GM21717 (cell line): ENCODE measurements around the gene TRAF2.
A peak's percentile ranks its signal among the peaks of the same experiment; 100 is the strongest.

ENCODE experiments used
- ATAC-seq: cut with Tn5 transposase; IDR thresholded peaks from one replicate; pipeline ENCODE4 v1.9.1; 2021; ENCODE audit warnings: mild to moderate bottlenecking, moderate library complexity; ENCODE audit not compliant: unreplicated experiment

TRAF2 gene

GRCh38 chr9:136946228-136947027, 60.1 kb downstream of the TRAF2 start:
- ATAC-seq: no peak

DNA sequence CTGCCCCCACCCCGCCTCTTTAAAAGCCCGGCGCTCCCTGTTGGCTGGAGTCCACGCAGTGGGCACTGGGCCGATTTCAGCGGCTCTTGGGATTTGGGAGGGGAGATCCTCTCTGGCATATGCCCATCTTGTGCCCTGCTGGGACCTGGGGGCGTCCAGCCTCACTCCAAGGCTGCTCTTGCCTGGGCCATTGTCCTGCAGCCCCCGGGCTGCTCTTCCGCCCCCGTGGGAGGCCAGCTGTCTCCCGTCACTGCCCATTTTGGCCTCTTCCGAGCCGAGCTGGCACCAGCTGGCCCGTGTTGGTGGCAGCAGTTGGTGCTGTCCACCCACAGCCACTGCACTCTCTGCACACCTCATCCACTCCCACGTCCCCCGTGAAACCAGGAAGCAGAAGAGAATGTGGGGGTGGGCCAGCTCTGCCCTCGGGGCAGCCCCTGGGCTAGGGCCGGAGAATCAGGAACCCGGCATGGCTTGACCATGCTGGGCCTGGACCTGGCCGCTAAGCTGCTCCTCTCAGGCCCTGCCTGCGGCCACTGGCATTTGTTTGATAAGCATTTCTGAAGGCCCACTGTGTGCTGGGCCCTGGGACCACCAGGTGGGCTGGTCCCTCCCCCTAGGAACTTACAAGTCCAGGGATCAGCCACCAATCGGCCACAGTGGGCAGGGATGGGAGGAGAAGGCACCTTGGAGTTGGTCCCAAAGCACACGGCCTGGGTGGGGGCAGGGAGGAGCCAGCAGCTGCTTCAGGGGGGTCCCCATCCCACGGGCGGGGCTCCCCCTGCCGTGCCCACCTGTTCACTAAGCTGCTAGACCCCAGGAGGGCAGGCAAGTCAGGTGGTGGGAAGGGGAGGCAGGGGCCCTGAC, 60.9 kb downstream of the TRAF2 start:
- no peak for ATAC-seq

- ATAC-seq: no peak
Measured at GRCh38 chr9:136947955-136948510, 61.7 kb downstream of the TRAF2 start.

DNA sequence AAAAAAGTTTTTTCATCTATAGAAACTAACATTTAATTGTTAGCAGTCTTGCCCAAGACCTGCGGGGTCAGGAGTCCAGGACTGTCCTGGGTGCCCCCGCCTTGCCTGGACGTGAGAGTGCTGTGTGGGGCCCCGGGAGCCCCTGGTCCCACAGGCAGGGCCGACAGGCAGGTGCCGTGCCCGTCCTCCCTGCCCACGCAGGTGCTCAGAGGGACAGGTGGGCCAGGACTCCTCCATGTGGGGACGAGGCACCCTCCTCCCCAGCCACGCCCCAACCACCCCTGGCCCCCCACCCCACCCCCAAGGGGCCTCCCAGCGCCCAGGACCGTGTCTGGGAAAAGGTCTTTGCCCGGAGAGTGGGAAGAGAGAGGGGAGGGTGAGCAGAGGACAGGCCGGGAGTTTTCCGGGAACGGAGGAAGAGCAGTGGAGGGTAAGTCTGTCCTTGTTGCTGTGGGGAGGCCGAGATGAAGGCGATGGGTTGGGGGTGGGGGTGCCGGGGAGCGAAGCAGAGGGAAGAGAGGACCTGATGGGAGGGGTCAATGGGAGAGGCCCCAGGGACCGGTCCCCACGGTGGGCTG, 63.0 kb downstream of the TRAF2 start:
- no peak for ATAC-seq

DNA sequence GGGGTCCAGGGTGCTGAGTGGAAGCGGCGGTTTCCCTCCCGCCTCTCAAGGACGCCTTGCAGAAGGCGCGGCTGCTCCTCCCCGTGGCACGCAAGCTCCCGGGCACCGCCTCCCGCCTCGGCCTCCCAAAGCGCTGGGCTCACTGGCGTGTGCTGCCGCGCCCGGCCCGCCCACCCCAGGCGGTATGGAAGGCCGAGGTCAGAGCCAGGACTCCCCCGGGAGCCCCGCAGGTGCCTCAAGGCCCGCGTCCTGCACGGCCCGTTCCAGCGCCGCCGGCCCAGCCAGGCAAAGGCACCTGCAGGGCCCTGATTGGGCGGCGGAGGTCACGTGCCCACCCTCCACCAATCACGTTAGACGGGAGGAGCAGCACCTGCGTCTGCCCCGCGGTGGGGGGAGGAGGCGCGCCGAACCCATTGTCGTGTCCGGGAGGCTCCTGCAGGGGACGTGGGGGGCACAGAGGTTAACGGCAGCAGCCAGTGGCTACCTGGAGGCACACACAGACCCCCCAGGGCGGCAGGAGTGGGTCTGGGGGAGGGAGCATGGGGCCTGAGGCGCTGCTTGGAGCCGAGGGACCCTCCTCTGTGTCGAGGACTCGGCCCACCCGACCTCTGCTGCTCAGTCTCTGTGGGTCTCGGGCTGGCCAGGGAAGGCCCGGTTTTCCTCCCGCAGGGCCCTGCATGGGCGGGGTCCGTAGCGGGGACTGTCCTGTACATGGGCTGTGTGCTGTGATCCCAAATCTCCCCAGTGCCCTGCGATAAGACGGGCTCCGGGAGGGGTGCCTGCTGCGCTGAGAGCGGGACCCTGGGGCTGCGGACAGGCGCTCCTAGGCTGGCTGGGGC, 63.7 kb downstream of the TRAF2 start:
- peak; percentile 62 for ATAC-seq

DNA sequence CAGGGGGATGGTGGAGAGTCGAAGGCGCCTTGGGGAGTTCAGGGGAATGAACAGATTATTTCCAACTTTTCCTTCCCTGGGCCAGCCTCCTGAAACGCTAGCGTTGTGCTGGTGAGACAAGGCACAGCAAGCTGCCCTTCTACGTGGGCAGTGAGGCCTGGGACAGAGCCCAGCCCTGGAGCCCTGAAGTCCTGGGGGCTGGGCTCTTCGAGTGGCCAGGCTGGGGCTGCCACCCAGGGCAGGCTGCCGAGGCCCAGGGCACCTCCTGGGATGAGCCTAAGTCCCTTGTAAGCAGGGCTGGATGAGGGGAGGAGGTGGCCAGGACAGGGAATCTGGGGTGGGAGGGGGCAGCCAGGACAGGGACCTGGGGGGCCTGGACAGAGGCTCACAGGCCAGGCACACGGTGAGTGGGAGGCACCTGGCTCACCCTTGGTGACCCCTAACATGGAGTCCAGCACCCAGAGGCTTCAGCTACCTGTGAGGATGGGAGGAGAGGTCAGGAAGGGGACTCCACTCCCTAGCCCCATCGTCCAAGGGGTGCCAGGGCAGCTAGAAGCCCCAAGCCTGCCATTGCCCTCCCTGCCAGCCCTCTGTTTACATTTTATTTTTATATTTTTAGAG, 64.5 kb downstream of the TRAF2 start:
- no peak for ATAC-seq

- no peak for ATAC-seq
Measured at GRCh38 chr9:136951541-136952320, 65.4 kb downstream of the TRAF2 start, which contains the start of gene LCN12. Gene LCN12 (plus strand): TSS chr9:136952273. CDS start chr9:136952328, 55 bp downstream.

DNA sequence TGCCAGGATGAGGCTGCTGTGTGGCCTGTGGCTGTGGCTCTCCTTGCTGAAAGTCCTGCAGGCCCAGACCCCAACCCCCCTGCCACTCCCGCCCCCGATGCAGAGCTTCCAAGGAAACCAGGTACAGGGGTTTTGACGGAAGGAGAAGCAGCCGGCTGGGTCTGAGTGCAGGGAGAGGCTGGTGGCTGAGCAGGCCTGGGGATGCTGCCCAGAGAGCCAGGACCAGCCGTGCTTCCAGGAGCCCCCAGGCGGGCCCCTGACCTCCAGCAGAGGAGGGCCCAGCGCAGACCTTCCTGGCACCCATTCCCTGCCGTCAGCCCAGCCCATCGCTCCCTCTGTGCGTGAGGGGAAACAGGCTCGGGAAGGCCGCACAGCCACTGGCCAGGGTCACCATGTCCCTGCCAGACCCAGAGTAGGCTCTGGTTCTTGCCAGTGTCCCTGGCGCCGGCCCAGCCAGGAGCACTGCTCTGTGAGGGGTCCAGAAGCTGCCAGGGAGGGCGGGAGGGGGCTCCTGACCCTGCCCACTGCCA, 66.1 kb downstream of the TRAF2 start:
- no peak for ATAC-seq

DNA sequence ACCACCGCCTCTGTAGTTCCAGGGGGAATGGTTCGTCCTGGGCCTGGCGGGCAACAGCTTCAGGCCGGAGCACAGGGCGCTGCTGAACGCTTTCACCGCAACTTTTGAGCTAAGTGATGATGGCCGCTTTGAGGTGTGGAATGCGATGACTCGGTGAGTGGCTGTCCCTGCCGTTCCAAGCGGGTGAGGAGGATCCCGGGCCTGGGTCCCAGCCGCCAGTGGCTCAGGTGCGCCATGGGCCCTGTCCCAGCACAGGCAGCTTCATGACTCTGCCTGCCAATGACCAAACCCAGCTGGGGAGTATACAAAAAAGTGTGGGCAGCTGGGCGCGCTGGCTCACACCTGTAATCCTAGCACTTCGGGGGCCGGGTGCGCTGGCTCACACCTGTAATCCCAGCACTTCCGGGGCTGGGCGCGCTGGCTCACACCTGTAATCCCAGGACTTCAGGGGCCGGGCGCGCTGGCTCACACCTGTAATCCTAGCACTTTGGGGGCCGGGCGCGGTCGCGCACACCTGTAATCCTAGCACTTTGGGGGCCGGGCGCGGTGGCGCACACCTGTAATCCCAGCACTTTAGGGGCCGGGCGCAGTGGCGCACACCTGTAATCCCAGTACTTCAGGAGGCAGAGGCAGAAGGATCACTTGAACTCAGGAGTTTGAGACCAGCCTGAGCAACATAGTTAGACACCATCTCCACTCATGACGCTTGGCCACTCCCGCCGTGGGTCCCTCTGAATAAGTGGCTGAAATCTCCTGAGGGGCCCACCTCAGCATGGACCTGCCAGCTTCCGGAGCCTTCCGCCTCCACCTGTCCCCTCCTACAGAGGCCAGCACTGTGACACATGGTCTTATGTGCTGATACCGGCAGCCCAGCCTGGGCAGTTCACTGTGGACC, 66.8 kb downstream of the TRAF2 start:
- no peak for ATAC-seq

DNA sequence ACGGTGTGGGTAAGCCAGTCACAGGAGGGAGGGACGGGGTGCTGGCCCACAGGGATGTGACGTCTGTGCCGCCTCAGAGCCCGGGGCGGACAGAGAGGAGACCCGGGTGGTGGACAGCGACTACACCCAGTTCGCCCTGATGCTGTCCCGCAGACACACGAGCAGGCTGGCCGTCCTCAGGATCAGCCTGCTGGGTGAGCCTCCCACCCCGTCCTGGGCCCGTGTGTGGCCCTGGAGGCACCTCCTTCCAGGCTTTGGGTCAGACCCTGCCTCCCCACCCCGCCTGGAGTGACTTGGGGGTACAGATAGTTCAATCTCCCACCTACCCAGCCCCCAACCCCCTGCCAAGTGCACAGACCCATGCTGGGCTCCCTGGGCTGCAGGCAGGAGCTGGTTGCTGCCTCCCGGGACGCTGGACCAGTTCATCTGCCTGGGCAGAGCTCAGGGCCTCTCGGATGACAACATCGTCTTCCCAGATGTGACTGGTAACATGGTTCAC, 67.5 kb downstream of the TRAF2 start:
- no peak for ATAC-seq

- ATAC-seq: no peak
Measured at GRCh38 chr9:136954270-136955083, 68.2 kb downstream of the TRAF2 start.

DNA sequence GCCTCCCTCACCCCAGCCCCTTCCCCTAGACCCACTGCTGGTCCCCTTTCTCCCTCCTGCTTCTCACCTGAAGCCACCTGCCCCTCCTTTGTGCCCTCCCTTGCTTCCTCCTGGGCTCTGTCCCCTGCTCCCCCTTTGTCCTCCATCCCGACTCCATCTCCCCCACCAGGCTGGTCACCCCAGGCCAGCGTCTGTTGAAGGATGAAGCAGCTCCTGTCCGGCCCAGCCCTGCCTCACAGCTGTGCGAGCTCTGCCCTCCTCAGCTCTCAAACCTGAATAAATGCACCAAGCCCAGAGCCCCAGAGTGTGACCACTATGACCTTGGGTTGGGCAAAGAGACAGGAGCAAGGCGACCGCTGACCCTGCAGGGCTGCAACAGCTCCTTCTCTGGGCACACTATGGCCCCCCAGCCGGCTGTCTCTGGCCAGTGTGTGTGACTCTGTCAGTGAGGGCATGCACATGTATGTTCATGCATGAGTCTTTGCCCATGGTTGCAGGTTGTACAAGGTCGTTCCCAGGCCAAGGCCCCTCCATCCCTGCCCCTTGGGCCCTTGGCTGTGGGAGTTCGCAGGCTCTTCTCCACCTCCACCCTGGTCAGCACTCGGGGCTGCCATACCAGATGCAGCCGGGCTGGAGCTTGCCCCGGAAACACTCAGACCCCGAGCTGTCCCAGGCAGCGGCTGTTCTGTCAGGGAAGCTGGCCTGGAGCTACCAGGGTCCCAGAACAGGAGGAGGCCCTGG, 69.1 kb downstream of the TRAF2 start:
- ATAC-seq: no peak

DNA sequence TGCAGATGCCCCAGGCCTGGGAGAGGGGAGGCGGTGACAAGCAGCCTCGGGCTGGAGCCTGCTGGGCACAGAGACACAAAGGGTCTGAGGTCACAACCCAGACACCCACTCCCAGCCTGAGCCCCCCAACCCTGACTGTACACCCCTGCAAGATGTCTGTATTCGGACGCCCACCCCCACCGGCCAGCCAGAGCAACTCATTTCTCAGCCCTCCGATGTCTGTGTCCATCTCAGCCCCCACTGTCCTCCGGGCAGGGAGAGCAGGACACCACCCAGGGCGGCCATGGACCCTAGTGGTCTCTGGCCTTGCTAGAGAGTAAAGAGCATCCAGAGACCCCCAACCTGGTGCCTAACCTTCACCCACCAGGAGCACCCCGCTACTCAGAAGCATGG, 69.6 kb downstream of the TRAF2 start:
- no peak for ATAC-seq

- ATAC-seq: no peak
Measured at GRCh38 chr9:136956604-136957003, 70.3 kb downstream of the TRAF2 start.

- ATAC-seq: no peak
Measured at GRCh38 chr9:136957461-136957860, 71.1 kb downstream of the TRAF2 start.

DNA sequence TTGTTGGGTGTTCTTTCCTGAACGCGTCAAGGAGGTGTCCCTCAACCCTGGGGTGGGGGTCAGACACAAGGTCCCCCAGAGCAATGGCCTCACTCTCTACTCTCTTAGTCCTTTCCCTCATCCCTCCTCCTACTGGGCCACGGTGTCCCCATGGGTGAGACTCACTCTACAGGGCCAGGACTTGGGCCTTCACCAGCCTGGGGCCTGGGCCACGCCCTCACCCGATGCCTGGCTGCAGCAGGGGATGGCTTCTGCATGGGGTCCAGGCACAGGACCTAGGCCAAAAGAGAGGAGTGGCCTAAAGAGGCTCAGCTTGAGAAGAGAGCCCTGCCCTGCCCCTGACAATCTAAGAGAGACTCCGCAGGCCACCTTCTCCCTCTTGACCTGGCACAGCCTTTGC, 71.6 kb downstream of the TRAF2 start:
- ATAC-seq: no peak
